Liver (tissue), 9 donors: Measurements from ENCODE around the gene JMJD1C. TPM values are rescaled to one million over a fixed set of nuclear protein-coding genes. Genes with fewer than 3 reads are reported as not detected.
A peak's percentile ranks its signal among the peaks of the same experiment; 100 is the strongest.

ENCODE experiments used
- DNase-seq: peaks from one replicate; pipeline ENCODE4 v3.0.0-alpha.2; 2017; ENCODE audit warnings: low spot score
- H3K27ac ChIP-seq, 2 donors: one replicate each; pipeline ENCODE4 v1.7.0; 2013; ENCODE audit warnings: inconsistent platforms in 2 of 2, low read length in 2 of 2, control low read depth in 1 of 2, low read depth in 1 of 2, mild to moderate bottlenecking in 1 of 2
- H3K27me3 ChIP-seq, 4 donors: one replicate each; pipeline versions ENCODE4 v1.6.1 to v1.7.0; 2013; ENCODE audit warnings: low read length in 3 of 4, inconsistent platforms in 1 of 4, mild to moderate bottlenecking in 1 of 4, moderate library complexity in 1 of 4; ENCODE audit not compliant: control insufficient read depth in 4 of 4, insufficient read depth in 4 of 4
- H3K36me3 ChIP-seq, 4 donors: one replicate each; pipeline versions ENCODE4 v1.6.1 to v1.7.0; 2013; ENCODE audit warnings: low read length in 3 of 4, mild to moderate bottlenecking in 3 of 4, low read depth in 1 of 4, moderate library complexity in 1 of 4; ENCODE audit not compliant: control insufficient read depth in 4 of 4, insufficient read depth in 3 of 4
- H3K4me1 ChIP-seq, 4 donors: one replicate each; pipeline versions ENCODE4 v1.6.1 to v1.7.0; 2013; ENCODE audit warnings: low read length in 3 of 4, mild to moderate bottlenecking in 3 of 4, moderate library complexity in 1 of 4; ENCODE audit not compliant: control insufficient read depth in 4 of 4, insufficient read depth in 4 of 4
- H3K4me3 ChIP-seq, 3 donors: one replicate each; pipeline versions ENCODE4 v1.6.1 to v1.7.0; 2013; ENCODE audit warnings: low read length in 3 of 3, control low read depth in 1 of 3, low read depth in 1 of 3, mild to moderate bottlenecking in 1 of 3
- H3K9ac ChIP-seq, 2 donors: one replicate each; pipeline ENCODE4 v1.7.0; 2013; ENCODE audit warnings: low read length in 2 of 2, mild to moderate bottlenecking in 2 of 2, moderate library complexity in 2 of 2, control low read depth in 1 of 2, low read depth in 1 of 2
- H3K9me3 ChIP-seq, 4 donors: one replicate each; pipeline versions ENCODE4 v1.6.1 to v1.7.0; 2013; ENCODE audit warnings: low read length in 3 of 4; ENCODE audit not compliant: control insufficient read depth in 4 of 4
- EGR1 ChIP-seq, 2 donors: IDR thresholded peaks; 2 replicates each; pipeline ENCODE4 v1.6.1; 2016 to 2018; ENCODE audit warnings: antibody characterized with exemption in 2 of 2, low read depth in 2 of 2
- FOXA1 ChIP-seq: IDR thresholded peaks from 2 replicates; pipeline ENCODE4 v1.6.1; 2016; ENCODE audit warnings: antibody characterized with exemption
- FOXA2 ChIP-seq: IDR thresholded peaks from 2 replicates; pipeline ENCODE4 v1.6.1; 2016; ENCODE audit warnings: antibody characterized with exemption
- HNF4A ChIP-seq, 2 donors: conservative IDR thresholded peaks; 2 replicates each; pipeline ENCODE4 v1.6.1; 2016; ENCODE audit warnings: antibody characterized with exemption in 2 of 2, mild to moderate bottlenecking in 2 of 2
- JUND ChIP-seq, 2 donors: IDR thresholded peaks; 2 replicates each; pipeline ENCODE4 v1.6.1; 2016; ENCODE audit warnings: antibody characterized with exemption in 2 of 2
- RAD21 ChIP-seq, 2 donors: IDR thresholded peaks; 2 replicates each; pipeline ENCODE4 v1.6.1; 2016; ENCODE audit warnings: antibody characterized with exemption in 2 of 2, mild to moderate bottlenecking in 2 of 2
- WGBS: extraction: QIAGEN DNeasy Blood & Tissue Kit; methylation state at CpG from one replicate; pipeline ENCODE4 v1.1.7; 2013; 5-methylcytosine and 5-hydroxymethylcytosine counted together
- polyA plus RNA-seq, 2 donors: library from polyadenylated mRNA; stranded (reverse) in 1 of 2; unstranded in 1 of 2; fragments of 200-250 nt in 1 of 2; fragments of >200 nt in 1 of 2; fragmentation: Nextera tagmentation in 1 of 2; extraction: Ambion mirVana in 1 of 2; gene quantifications; one replicate each; pipeline versions ENCODE4 v1.2.1 to v1.2.3, GENCODE V29; 2013 to 2015
- total RNA-seq, 2 donors: library from RNA; depleted of rRNA; stranded (reverse); fragments of >200 nt; gene quantifications; one replicate each; pipeline ENCODE4 v1.2.3, GENCODE V29; 2014
- TF ChIP-seq, protein P1 (sequence below): IDR thresholded peaks from 2 replicates; pipeline ENCODE4 v1.6.1; 2016; ENCODE audit warnings: antibody characterized with exemption
- TF ChIP-seq, protein P2 (sequence below): IDR thresholded peaks from 2 replicates; pipeline ENCODE4 v1.6.1; 2016; ENCODE audit warnings: antibody characterized with exemption
- TF ChIP-seq, protein P3 (sequence below): IDR thresholded peaks from 2 replicates; pipeline ENCODE4 v1.6.1; 2016; ENCODE audit warnings: antibody characterized with exemption, mild to moderate bottlenecking
- TF ChIP-seq, protein P4 (sequence below): fragments of 150-350 bp; IDR thresholded peaks from 2 replicates; pipeline ENCODE4 v1.5.1; 2017; ENCODE audit warnings: improper control_type of control experiment, low read depth, low read length; ENCODE audit not compliant: missing input control
- donor health status: healthy.
- donor health status: healthy.
- donor health status: healthy.
- donor health status: healthy.
- donor health status: healthy.

Gene JMJD1C
- total and polyA plus RNA-seq, 4 donors = 11.0 to 93.1 (median 56.0) TPM

DNA sequence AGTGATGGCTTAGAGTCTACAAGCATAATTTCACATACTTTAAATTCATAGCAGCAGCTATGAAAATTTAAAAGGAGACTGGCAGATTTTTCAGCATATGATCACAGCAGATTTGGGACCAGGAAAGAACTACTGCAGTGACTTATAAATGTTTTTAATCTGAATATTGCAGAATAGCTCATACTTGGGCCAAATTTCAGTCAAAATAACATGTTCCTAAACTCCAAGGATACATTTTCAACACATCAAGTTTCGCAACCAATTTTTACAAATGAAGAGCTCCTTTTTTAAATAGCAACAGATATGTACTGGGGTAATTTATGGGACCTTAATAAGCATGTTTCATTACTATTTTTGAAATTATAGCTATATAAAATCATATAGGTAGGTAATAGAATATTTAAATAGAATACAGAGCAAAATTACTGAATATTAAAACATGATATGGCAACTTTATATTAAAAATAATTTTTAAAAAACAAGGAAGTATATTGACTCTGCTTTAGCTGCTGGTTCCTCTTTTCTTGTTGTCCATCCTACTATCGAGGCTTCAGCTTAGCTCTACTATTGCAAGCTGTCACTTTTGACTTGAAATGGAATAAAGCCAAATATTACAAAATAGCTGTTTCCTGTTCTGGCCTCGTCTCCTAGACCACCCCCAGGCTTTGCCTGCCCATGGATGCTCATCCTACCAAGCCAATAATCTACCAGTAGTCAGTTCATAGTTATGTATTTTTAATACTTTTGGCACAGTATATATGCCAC lies 209.6 kb downstream of the JMJD1C start:
- Histone ChIP-seq H3K4me1 (peaks cover 16 to 69% (median 31%) of the 10 kb centered on the region in 4 donors), H3K9me3 (no peaks in the 10 kb centered on the region), H3K27ac (peak overlapping the region in 1 of 2 donors; percentile 40), H3K27me3 (no peaks in the 10 kb centered on the region), H3K4me3 (no peak overlapping the region), H3K9ac (no peak overlapping the region), H3K36me3 (peaks cover 0 to 13% (median 2%) of the 10 kb centered on the region in 4 donors)
- no peak for DNase-seq
- TF ChIP-seq RAD21 (IDR thresholded peaks at IDR 0.05) = peak in 1 of 2 donors; percentile 17
- TF ChIP-seq, protein P1, sequence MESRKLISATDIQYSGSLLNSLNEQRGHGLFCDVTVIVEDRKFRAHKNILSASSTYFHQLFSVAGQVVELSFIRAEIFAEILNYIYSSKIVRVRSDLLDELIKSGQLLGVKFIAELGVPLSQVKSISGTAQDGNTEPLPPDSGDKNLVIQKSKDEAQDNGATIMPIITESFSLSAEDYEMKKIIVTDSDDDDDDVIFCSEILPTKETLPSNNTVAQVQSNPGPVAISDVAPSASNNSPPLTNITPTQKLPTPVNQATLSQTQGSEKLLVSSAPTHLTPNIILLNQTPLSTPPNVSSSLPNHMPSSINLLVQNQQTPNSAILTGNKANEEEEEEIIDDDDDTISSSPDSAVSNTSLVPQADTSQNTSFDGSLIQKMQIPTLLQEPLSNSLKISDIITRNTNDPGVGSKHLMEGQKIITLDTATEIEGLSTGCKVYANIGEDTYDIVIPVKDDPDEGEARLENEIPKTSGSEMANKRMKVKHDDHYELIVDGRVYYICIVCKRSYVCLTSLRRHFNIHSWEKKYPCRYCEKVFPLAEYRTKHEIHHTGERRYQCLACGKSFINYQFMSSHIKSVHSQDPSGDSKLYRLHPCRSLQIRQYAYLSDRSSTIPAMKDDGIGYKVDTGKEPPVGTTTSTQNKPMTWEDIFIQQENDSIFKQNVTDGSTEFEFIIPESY = no peak
- 26% methylated on average over 3 of the region's 3 CpGs for WGBS

DNA sequence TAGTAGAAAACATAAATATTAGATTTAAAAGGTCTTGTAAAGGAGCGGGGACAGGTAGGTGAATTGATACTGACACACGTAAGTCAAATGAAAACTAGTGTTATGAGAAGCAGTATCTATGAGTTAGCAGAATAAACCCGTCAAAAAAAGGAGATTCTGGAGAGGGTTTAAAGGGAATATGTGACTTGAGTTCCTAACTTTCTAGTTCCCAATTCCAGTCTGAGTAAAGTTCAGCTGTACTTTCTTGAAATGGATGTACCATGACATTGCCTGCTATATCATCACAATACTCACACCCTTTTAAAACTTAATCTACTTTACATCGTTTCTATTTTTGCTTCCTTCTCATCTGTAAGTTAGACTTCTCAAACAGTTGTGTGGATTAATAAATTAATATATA lies 210.5 kb downstream of the JMJD1C start:
- no peak overlapping the region for H3K9ac ChIP-seq
- no peaks in the 10 kb centered on the region for H3K9me3 ChIP-seq
- TF ChIP-seq, protein P2, sequence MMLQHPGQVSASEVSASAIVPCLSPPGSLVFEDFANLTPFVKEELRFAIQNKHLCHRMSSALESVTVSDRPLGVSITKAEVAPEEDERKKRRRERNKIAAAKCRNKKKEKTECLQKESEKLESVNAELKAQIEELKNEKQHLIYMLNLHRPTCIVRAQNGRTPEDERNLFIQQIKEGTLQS = no peak
- no peak for TF ChIP-seq RAD21 (IDR thresholded peaks at IDR 0.05)
- no peak for TF ChIP-seq EGR1 (IDR thresholded peaks at IDR 0.05; ENCODE audit: low read depth in 2 of 2)
- WGBS = 87% methylated on average over 4 of the region's 4 CpGs
- no peak overlapping the region for H3K27ac ChIP-seq
- H3K36me3 ChIP-seq = peaks cover 0 to 6% (median 0%) of the 10 kb centered on the region in 4 donors
- peaks cover 15 to 69% (median 31%) of the 10 kb centered on the region in 4 donors for H3K4me1 ChIP-seq
- H3K4me3 ChIP-seq = no peak overlapping the region
- no peaks in the 10 kb centered on the region for H3K27me3 ChIP-seq
- DNase-seq = no peak

DNA sequence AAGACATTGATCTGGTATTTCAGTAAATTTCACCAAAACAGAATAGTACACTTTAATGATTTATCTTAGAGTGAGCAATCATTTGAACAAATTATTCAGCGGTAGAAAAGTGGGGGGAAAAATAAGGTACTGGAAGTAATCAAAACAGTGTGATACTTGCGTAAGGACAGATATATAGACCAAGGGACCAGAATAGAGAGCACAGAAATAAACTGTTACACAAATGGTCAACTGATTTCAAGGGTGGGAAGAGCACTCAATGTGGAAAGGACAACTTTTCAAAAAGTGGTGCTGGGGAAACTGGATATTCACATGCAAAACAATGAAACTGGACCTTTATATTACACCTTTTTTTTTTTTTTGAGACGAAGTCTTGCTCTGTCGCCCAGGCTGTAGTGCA lies 212.7 kb downstream of the JMJD1C start:
- Histone ChIP-seq H3K4me3 (no peak overlapping the region), H3K4me1 (peaks cover 10 to 48% (median 16%) of the 10 kb centered on the region in 4 donors), H3K9me3 (no peaks in the 10 kb centered on the region), H3K9ac (no peak overlapping the region), H3K27me3 (no peaks in the 10 kb centered on the region), H3K27ac (no peak overlapping the region), H3K36me3 (peaks cover 0 to 7% (median 3%) of the 10 kb centered on the region in 4 donors)
- no peak for DNase-seq
- TF ChIP-seq JUND (IDR thresholded peaks at IDR 0.05) = no peak
- TF ChIP-seq HNF4A (conservative IDR thresholded peaks at IDR 0.05) = no peak
- no peak for TF ChIP-seq FOXA1
- TF ChIP-seq, protein P3, sequence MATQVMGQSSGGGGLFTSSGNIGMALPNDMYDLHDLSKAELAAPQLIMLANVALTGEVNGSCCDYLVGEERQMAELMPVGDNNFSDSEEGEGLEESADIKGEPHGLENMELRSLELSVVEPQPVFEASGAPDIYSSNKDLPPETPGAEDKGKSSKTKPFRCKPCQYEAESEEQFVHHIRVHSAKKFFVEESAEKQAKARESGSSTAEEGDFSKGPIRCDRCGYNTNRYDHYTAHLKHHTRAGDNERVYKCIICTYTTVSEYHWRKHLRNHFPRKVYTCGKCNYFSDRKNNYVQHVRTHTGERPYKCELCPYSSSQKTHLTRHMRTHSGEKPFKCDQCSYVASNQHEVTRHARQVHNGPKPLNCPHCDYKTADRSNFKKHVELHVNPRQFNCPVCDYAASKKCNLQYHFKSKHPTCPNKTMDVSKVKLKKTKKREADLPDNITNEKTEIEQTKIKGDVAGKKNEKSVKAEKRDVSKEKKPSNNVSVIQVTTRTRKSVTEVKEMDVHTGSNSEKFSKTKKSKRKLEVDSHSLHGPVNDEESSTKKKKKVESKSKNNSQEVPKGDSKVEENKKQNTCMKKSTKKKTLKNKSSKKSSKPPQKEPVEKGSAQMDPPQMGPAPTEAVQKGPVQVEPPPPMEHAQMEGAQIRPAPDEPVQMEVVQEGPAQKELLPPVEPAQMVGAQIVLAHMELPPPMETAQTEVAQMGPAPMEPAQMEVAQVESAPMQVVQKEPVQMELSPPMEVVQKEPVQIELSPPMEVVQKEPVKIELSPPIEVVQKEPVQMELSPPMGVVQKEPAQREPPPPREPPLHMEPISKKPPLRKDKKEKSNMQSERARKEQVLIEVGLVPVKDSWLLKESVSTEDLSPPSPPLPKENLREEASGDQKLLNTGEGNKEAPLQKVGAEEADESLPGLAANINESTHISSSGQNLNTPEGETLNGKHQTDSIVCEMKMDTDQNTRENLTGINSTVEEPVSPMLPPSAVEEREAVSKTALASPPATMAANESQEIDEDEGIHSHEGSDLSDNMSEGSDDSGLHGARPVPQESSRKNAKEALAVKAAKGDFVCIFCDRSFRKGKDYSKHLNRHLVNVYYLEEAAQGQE = no peak
- no peak for TF ChIP-seq EGR1 (IDR thresholded peaks at IDR 0.05; ENCODE audit: low read depth in 2 of 2)
- TF ChIP-seq FOXA2 = no peak
- TF ChIP-seq, protein P4, sequence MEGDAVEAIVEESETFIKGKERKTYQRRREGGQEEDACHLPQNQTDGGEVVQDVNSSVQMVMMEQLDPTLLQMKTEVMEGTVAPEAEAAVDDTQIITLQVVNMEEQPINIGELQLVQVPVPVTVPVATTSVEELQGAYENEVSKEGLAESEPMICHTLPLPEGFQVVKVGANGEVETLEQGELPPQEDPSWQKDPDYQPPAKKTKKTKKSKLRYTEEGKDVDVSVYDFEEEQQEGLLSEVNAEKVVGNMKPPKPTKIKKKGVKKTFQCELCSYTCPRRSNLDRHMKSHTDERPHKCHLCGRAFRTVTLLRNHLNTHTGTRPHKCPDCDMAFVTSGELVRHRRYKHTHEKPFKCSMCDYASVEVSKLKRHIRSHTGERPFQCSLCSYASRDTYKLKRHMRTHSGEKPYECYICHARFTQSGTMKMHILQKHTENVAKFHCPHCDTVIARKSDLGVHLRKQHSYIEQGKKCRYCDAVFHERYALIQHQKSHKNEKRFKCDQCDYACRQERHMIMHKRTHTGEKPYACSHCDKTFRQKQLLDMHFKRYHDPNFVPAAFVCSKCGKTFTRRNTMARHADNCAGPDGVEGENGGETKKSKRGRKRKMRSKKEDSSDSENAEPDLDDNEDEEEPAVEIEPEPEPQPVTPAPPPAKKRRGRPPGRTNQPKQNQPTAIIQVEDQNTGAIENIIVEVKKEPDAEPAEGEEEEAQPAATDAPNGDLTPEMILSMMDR = no peak
- 80% methylated on average over 4 of the region's 4 CpGs for WGBS
